KMS-11 (cell line): ENCODE measurements around the gene SULT4A1.

Experiments used
- H2AFZ ChIP-seq: fragments of 200-600 bp; sonication (generic); 2 replicates; pipeline ENCODE4 v1.6.1; 2016; ENCODE audit warnings: antibody characterized with exemption, mixed run types, low read depth
- H3K27ac ChIP-seq: fragments of 200-600 bp; sonication (generic); 2 replicates; pipeline ENCODE4 v1.6.1; 2016; ENCODE audit warnings: mild to moderate bottlenecking, mixed run types
- H3K27me3 ChIP-seq: fragments of 200-600 bp; sonication (generic); 2 replicates; pipeline ENCODE4 v1.6.1; 2017; ENCODE audit warnings: mild to moderate bottlenecking, low read depth, mixed run types, moderate library complexity; ENCODE audit not compliant: insufficient read depth
- H3K36me3 ChIP-seq: fragments of 200-600 bp; sonication (generic); 2 replicates; pipeline ENCODE4 v1.6.1; 2017; ENCODE audit warnings: mild to moderate bottlenecking, mixed run types; ENCODE audit not compliant: insufficient read depth
- H3K4me1 ChIP-seq: fragments of 200-600 bp; sonication (generic); 2 replicates; pipeline ENCODE4 v1.6.1; 2016; ENCODE audit warnings: mild to moderate bottlenecking, low read depth, mixed run types; ENCODE audit not compliant: poor library complexity, severe bottlenecking
- H3K4me2 ChIP-seq: fragments of 200-600 bp; sonication (generic); 2 replicates; pipeline ENCODE4 v1.7.0; 2016; ENCODE audit warnings: mild to moderate bottlenecking, mixed run types
- H3K4me3 ChIP-seq: fragments of 200-600 bp; sonication (generic); IDR thresholded peaks from 2 replicates; pipeline ENCODE4 v1.6.1; 2017; ENCODE audit warnings: low read depth, low read length, mixed read lengths; ENCODE audit not compliant: insufficient read depth
- H3K79me2 ChIP-seq: fragments of 200-600 bp; sonication (generic); 2 replicates; pipeline ENCODE4 v1.6.1; 2016; ENCODE audit warnings: low read depth, mixed run types; ENCODE audit not compliant: insufficient read depth
- H3K9ac ChIP-seq: fragments of 200-600 bp; sonication (generic); 2 replicates; pipeline ENCODE4 v1.6.1; 2016; ENCODE audit warnings: mild to moderate bottlenecking, mixed run types
- H4K20me1 ChIP-seq: fragments of 200-600 bp; sonication (generic); 2 replicates; pipeline ENCODE4 v1.6.1; 2016; ENCODE audit warnings: mild to moderate bottlenecking, mixed run types; ENCODE audit not compliant: insufficient read depth
- TF ChIP-seq, protein P1 (sequence below): fragments of 200-600 bp; sonication (generic); conservative IDR thresholded peaks from 2 replicates; pipeline ENCODE4 v1.6.1; 2017; ENCODE audit warnings: low read depth, mild to moderate bottlenecking, antibody characterized with exemption, low read length, moderate library complexity, mixed read lengths

The SULT4A1 gene

DNA sequence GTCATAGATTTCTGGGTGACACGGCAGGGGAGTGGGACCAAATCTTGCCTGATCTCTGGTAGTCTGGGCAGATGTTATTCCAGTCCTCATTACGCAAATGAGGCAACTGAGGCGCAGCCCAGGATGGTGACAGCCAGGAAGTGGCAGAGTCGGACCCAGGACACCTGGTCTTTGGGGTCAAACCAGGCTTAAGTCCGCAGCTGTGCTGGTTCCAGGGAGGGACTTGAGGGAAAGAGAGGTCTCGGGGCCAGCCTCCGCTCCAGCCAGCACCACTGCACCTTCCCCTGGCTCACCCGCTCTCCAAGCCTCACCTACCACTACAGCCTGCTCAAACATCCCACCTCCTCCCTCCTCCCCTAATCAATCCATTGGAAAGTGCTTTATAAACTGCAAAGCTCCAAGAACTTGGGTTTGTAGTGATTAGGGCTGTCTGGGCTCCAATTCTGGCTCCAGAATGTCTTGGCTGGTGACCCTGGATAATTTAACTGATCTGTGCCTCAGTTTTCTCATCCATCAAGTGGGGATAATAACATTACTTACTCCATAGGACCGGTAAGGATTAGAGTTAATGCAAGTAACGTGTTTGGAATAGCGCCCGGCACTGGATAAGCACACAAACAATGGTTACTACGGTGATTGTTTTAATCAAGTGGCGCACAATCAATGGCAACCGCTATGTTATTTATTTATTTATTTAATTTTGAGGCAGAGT, 30.0 kb upstream of the SULT4A1 start:
- no peaks in the 10 kb centered on the region for H3K4me1 ChIP-seq
- H3K79me2 ChIP-seq, result no peaks in the 10 kb centered on the region
- no peak overlapping the region for H3K4me2 ChIP-seq
- no peak overlapping the region for H3K4me3 ChIP-seq
- H3K27me3 ChIP-seq, result peaks cover 37% of the 10 kb centered on the region; the same call in 1 of the 2 replicates
- no peaks in the 10 kb centered on the region for H4K20me1 ChIP-seq
- TF ChIP-seq, protein P1, sequence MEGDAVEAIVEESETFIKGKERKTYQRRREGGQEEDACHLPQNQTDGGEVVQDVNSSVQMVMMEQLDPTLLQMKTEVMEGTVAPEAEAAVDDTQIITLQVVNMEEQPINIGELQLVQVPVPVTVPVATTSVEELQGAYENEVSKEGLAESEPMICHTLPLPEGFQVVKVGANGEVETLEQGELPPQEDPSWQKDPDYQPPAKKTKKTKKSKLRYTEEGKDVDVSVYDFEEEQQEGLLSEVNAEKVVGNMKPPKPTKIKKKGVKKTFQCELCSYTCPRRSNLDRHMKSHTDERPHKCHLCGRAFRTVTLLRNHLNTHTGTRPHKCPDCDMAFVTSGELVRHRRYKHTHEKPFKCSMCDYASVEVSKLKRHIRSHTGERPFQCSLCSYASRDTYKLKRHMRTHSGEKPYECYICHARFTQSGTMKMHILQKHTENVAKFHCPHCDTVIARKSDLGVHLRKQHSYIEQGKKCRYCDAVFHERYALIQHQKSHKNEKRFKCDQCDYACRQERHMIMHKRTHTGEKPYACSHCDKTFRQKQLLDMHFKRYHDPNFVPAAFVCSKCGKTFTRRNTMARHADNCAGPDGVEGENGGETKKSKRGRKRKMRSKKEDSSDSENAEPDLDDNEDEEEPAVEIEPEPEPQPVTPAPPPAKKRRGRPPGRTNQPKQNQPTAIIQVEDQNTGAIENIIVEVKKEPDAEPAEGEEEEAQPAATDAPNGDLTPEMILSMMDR, result no peak
- H3K36me3 ChIP-seq, result no peaks in the 10 kb centered on the region
- H3K27ac ChIP-seq, result no peak overlapping the region
- no peak overlapping the region for H3K9ac ChIP-seq
- no peak overlapping the region for H2AFZ ChIP-seq

- no peak within 1 kb of the TSS for H3K27ac ChIP-seq
- H3K36me3 ChIP-seq, result no peaks in the 10 kb centered on the region
- no peak within 1 kb of the TSS for H2AFZ ChIP-seq
- no peaks in the 10 kb centered on the region for H3K4me1 ChIP-seq
- peaks cover 31% of the 10 kb centered on the region; the same call in 1 of the 2 replicates for H3K27me3 ChIP-seq
- no peak within 1 kb of the TSS for H3K4me3 ChIP-seq
- no peak within 1 kb of the TSS for H3K4me2 ChIP-seq
- no peak within 1 kb of the TSS for H3K9ac ChIP-seq
- H4K20me1 ChIP-seq, result no peaks in the 10 kb centered on the region
- H3K79me2 ChIP-seq, result no peaks in the 10 kb centered on the region
- TF ChIP-seq, protein P1, result no peak
Measured at GRCh38 chr22:43891360-43892182, 29.3 kb upstream of the SULT4A1 start, which contains the start of gene PNPLA5. PNPLA5 (minus strand) TSS chr22:43892013; CDS start chr22:43891880, 133 bp downstream.

GRCh38 chr22:43890901-43891331, 28.6 kb upstream of the SULT4A1 start:
- Histone ChIP-seq H4K20me1 (no peaks in the 10 kb centered on the region), H3K27me3 (peaks cover 28% of the 10 kb centered on the region; the same call in 1 of the 2 replicates), H3K4me2 (no peak overlapping the region), H2AFZ (no peak overlapping the region), H3K4me3 (no peak overlapping the region), H3K79me2 (no peaks in the 10 kb centered on the region), H3K4me1 (no peaks in the 10 kb centered on the region), H3K9ac (no peak overlapping the region), H3K36me3 (no peaks in the 10 kb centered on the region), H3K27ac (no peak overlapping the region)
- TF ChIP-seq, protein P1, result no peak

GRCh38 chr22:43889860-43890253, 27.5 kb upstream of the SULT4A1 start:
- no peaks in the 10 kb centered on the region for H4K20me1 ChIP-seq
- H3K4me2 ChIP-seq, result no peak overlapping the region
- no peak overlapping the region for H3K9ac ChIP-seq
- H3K79me2 ChIP-seq, result no peaks in the 10 kb centered on the region
- no peak overlapping the region for H3K4me3 ChIP-seq
- H3K4me1 ChIP-seq, result no peaks in the 10 kb centered on the region
- H3K27me3 ChIP-seq, result peaks cover 19% of the 10 kb centered on the region; the same call in 1 of the 2 replicates
- TF ChIP-seq, protein P1, result no peak
- no peak overlapping the region for H3K27ac ChIP-seq
- no peak overlapping the region for H2AFZ ChIP-seq
- no peaks in the 10 kb centered on the region for H3K36me3 ChIP-seq
